Hepatocyte (in vitro differentiated cells): ENCODE results near the gene TBCK.

ENCODE experiments used
- EZH2phosphoT487 ChIP-seq: fragments of 200-600 bp; sonication (generic); IDR thresholded peaks from one replicate; pipeline ENCODE4 v1.6.1; 2018; ENCODE audit warnings: antibody characterized with exemption, mild to moderate bottlenecking, low read depth, moderate library complexity; ENCODE audit not compliant: unreplicated experiment, severe bottlenecking
- TF ChIP-seq, protein P1 (sequence below): fragments of 200-600 bp; sonication (generic); IDR thresholded peaks from 2 replicates; pipeline ENCODE4 v1.5.1; 2016; ENCODE audit warnings: antibody characterized with exemption, mild to moderate bottlenecking; ENCODE audit not compliant: poor library complexity

DNA sequence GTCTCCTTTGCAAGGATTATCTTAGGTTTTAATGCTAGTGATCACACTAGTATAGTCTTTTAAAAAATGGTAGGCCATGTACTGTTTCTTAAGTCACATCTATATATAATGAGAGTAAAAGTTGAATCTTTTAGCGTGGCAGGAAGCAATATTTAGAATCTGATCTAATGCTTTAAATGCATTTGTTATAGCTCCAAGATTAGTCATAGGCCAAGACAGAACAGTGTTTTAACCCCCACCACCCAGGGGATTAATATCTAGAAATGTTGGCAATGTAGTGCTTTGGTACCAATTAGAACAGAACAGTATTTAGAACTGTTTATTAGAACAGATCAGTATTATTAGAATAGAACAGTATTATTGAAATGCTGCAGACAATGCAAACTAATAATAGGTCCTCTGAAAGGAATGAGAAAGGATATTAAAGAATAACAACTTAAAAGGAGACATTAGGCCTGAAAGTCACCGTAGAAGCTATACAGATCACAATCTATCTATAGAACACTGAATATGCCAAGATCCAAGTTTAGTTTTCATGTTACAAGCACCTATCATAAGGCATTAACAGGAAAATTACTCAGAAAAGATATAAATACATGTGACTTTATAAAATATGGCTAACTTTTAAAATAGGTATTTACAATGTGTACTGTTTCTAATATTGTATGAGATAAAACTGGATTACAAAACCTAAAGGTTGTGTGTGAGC is 274.6 kb downstream of the TBCK start:
- TF ChIP-seq, protein P1, sequence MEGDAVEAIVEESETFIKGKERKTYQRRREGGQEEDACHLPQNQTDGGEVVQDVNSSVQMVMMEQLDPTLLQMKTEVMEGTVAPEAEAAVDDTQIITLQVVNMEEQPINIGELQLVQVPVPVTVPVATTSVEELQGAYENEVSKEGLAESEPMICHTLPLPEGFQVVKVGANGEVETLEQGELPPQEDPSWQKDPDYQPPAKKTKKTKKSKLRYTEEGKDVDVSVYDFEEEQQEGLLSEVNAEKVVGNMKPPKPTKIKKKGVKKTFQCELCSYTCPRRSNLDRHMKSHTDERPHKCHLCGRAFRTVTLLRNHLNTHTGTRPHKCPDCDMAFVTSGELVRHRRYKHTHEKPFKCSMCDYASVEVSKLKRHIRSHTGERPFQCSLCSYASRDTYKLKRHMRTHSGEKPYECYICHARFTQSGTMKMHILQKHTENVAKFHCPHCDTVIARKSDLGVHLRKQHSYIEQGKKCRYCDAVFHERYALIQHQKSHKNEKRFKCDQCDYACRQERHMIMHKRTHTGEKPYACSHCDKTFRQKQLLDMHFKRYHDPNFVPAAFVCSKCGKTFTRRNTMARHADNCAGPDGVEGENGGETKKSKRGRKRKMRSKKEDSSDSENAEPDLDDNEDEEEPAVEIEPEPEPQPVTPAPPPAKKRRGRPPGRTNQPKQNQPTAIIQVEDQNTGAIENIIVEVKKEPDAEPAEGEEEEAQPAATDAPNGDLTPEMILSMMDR, result no peak
- no peak for TF ChIP-seq EZH2phosphoT487
